Measurements from ENCODE around the gene WAC.

The WAC gene

DNA sequence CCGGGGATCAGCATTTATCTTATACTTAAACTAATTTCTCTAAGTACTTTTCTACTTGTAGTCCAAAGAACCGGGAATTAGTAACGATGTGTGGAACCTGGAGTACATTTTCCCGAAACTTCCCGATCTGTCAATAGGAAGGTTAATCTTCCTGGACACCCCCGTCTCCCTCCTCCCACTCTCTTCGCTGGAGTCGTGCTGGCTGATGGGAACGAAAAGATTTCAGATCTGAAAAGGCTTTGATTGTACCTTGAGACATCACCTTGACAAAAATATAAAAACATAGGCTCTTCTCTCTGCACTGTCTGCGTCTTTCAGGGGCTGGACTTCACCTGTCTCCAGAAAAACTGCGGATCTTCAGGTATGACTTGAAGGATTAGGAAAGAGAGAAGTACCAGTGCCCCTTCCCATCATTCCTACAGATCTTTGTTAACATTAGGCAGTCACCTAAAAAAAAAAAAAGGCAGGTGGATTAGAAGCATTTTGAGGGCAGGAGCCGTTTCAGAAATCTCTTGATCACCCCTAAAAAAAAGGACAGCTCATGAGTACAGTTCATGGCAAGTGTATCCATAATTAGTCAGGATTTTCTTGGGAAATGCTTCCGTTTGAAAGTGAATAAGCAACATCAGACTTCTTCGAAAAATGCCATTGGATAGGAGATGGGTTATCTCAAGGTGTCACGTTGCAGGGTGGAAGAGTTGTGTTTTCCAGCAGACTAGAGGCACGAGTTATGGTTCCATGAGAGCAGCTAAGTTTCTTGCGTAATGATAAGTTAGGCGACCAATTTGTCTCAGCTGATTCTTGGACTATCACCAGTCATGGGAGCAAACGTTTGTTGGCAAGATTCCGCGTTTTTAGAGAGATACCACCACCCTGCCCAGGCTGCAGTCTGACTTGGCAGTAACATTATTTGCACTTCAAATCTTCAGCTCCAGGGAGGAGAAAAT lies 136.6 kb downstream of the WAC start:
- no peak for DNase-seq

All from fibroblast of skin of scalp (primary cell).